Liver (tissue), 9 donors: Measurements from ENCODE around the gene LMOD1. TPM values are rescaled to one million over a fixed set of nuclear protein-coding genes. Genes with fewer than 3 reads are reported as not detected.

Experiments used
- DNase-seq: peaks from one replicate; pipeline ENCODE4 v3.0.0-alpha.2; 2017; ENCODE audit warnings: low spot score
- H3K27ac ChIP-seq, 2 donors: one replicate each; pipeline ENCODE4 v1.7.0; 2013; ENCODE audit warnings: inconsistent platforms in 2 of 2, low read length in 2 of 2, control low read depth in 1 of 2, low read depth in 1 of 2, mild to moderate bottlenecking in 1 of 2
- H3K27me3 ChIP-seq, 4 donors: one replicate each; pipeline versions ENCODE4 v1.6.1 to v1.7.0; 2013; ENCODE audit warnings: low read length in 3 of 4, inconsistent platforms in 1 of 4, mild to moderate bottlenecking in 1 of 4, moderate library complexity in 1 of 4; ENCODE audit not compliant: control insufficient read depth in 4 of 4, insufficient read depth in 4 of 4
- H3K36me3 ChIP-seq, 4 donors: one replicate each; pipeline versions ENCODE4 v1.6.1 to v1.7.0; 2013; ENCODE audit warnings: low read length in 3 of 4, mild to moderate bottlenecking in 3 of 4, low read depth in 1 of 4, moderate library complexity in 1 of 4; ENCODE audit not compliant: control insufficient read depth in 4 of 4, insufficient read depth in 3 of 4
- H3K4me1 ChIP-seq, 4 donors: one replicate each; pipeline versions ENCODE4 v1.6.1 to v1.7.0; 2013; ENCODE audit warnings: low read length in 3 of 4, mild to moderate bottlenecking in 3 of 4, moderate library complexity in 1 of 4; ENCODE audit not compliant: control insufficient read depth in 4 of 4, insufficient read depth in 4 of 4
- H3K4me3 ChIP-seq, 3 donors: one replicate each; pipeline versions ENCODE4 v1.6.1 to v1.7.0; 2013; ENCODE audit warnings: low read length in 3 of 3, control low read depth in 1 of 3, low read depth in 1 of 3, mild to moderate bottlenecking in 1 of 3
- H3K9ac ChIP-seq, 2 donors: one replicate each; pipeline ENCODE4 v1.7.0; 2013; ENCODE audit warnings: low read length in 2 of 2, mild to moderate bottlenecking in 2 of 2, moderate library complexity in 2 of 2, control low read depth in 1 of 2, low read depth in 1 of 2
- H3K9me3 ChIP-seq, 4 donors: one replicate each; pipeline versions ENCODE4 v1.6.1 to v1.7.0; 2013; ENCODE audit warnings: low read length in 3 of 4; ENCODE audit not compliant: control insufficient read depth in 4 of 4
- EGR1 ChIP-seq, 2 donors: IDR thresholded peaks; 2 replicates each; pipeline ENCODE4 v1.6.1; 2016 to 2018; ENCODE audit warnings: antibody characterized with exemption in 2 of 2, low read depth in 2 of 2
- FOXA1 ChIP-seq: IDR thresholded peaks from 2 replicates; pipeline ENCODE4 v1.6.1; 2016; ENCODE audit warnings: antibody characterized with exemption
- FOXA2 ChIP-seq: IDR thresholded peaks from 2 replicates; pipeline ENCODE4 v1.6.1; 2016; ENCODE audit warnings: antibody characterized with exemption
- GABPA ChIP-seq, 2 donors: IDR thresholded peaks in 1 of 2; conservative IDR thresholded peaks in 1 of 2; 2 replicates each; pipeline ENCODE4 v1.6.1; 2016; ENCODE audit warnings: antibody characterized with exemption in 2 of 2, mild to moderate bottlenecking in 1 of 2, moderate library complexity in 1 of 2
- HNF4A ChIP-seq, 2 donors: conservative IDR thresholded peaks; 2 replicates each; pipeline ENCODE4 v1.6.1; 2016; ENCODE audit warnings: antibody characterized with exemption in 2 of 2, mild to moderate bottlenecking in 2 of 2
- HNF4G ChIP-seq: IDR thresholded peaks from 2 replicates; pipeline ENCODE4 v1.6.1; 2016; ENCODE audit warnings: antibody characterized with exemption
- JUND ChIP-seq, 2 donors: IDR thresholded peaks; 2 replicates each; pipeline ENCODE4 v1.6.1; 2016; ENCODE audit warnings: antibody characterized with exemption in 2 of 2
- NR2F2 ChIP-seq: IDR thresholded peaks from 2 replicates; pipeline ENCODE4 v1.6.1; 2016; ENCODE audit warnings: antibody characterized with exemption
- RAD21 ChIP-seq, 2 donors: IDR thresholded peaks; 2 replicates each; pipeline ENCODE4 v1.6.1; 2016; ENCODE audit warnings: antibody characterized with exemption in 2 of 2, mild to moderate bottlenecking in 2 of 2
- RXRA ChIP-seq, 2 donors: IDR thresholded peaks; 2 replicates each; pipeline ENCODE4 v1.6.1; 2017 to 2018; ENCODE audit warnings: antibody characterized with exemption in 2 of 2, mild to moderate bottlenecking in 1 of 2
- SP1 ChIP-seq: IDR thresholded peaks from 2 replicates; pipeline ENCODE4 v1.6.1; 2018; ENCODE audit warnings: antibody characterized with exemption, mild to moderate bottlenecking
- TAF1 ChIP-seq: conservative IDR thresholded peaks from 2 replicates; pipeline ENCODE4 v1.6.1; 2016; ENCODE audit warnings: antibody characterized with exemption, mild to moderate bottlenecking
- YY1 ChIP-seq: IDR thresholded peaks from 2 replicates; pipeline ENCODE4 v1.6.1; 2016; ENCODE audit warnings: antibody characterized with exemption, mild to moderate bottlenecking
- WGBS: extraction: QIAGEN DNeasy Blood & Tissue Kit; methylation state at CpG from one replicate; pipeline ENCODE4 v1.1.7; 2013; 5-methylcytosine and 5-hydroxymethylcytosine counted together
- polyA plus RNA-seq, 2 donors: library from polyadenylated mRNA; stranded (reverse) in 1 of 2; unstranded in 1 of 2; fragments of 200-250 nt in 1 of 2; fragments of >200 nt in 1 of 2; fragmentation: Nextera tagmentation in 1 of 2; extraction: Ambion mirVana in 1 of 2; gene quantifications; one replicate each; pipeline versions ENCODE4 v1.2.1 to v1.2.3, GENCODE V29; 2013 to 2015
- total RNA-seq, 2 donors: library from RNA; depleted of rRNA; stranded (reverse); fragments of >200 nt; gene quantifications; one replicate each; pipeline ENCODE4 v1.2.3, GENCODE V29; 2014
- TF ChIP-seq, protein P1 (sequence below): IDR thresholded peaks from 2 replicates; pipeline ENCODE4 v1.6.1; 2016; ENCODE audit warnings: antibody characterized with exemption, mild to moderate bottlenecking
- TF ChIP-seq, protein P2 (sequence below): IDR thresholded peaks from 2 replicates; pipeline ENCODE4 v1.6.1; 2016; ENCODE audit warnings: antibody characterized with exemption
- TF ChIP-seq, protein P3 (sequence below): IDR thresholded peaks from 2 replicates; pipeline ENCODE4 v1.6.1; 2016; ENCODE audit warnings: antibody characterized with exemption
- TF ChIP-seq, protein P4 (sequence below): IDR thresholded peaks from 2 replicates; pipeline ENCODE4 v1.6.1; 2016; ENCODE audit warnings: antibody characterized with exemption
- TF ChIP-seq, protein P5 (sequence below): fragments of 150-350 bp; IDR thresholded peaks from 2 replicates; pipeline ENCODE4 v1.5.1; 2017; ENCODE audit warnings: improper control_type of control experiment, low read depth, low read length; ENCODE audit not compliant: missing input control
- donor health status: healthy.
- donor health status: healthy.
- donor health status: healthy.
- donor health status: healthy.
- donor health status: healthy.

Gene LMOD1
- total and polyA plus RNA-seq, 4 donors = 0.14 to 4.4 (median 2.2) TPM

DNA sequence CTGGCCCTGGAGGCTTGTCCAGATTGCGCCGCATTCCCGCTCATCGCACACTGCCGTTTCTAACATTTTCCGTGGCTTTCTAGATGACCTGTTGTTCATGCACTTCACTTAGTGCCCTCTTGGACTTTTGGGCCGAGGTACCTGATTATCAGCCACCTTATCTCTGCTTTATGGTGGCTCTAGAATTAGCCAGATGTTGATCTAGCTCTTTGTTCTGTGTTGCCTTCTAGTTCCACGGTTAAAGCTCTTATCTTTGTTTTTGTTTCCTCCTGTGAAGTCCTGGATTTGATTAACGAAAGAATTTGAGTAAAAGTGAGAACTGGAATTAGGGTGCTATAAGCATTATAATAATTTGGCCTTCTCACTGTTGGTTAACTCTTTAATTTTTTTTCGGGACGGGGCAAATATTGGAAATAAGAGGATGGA lies 37.0 kb upstream of the LMOD1 start:
- WGBS = 7% methylated on average over 11 of the region's 11 CpGs
- H3K36me3 ChIP-seq = no peaks in the 10 kb centered on the region
- peak overlapping the region; percentile 40 to 93 (median 79) for H3K4me3 ChIP-seq
- H3K9me3 ChIP-seq = no peaks in the 10 kb centered on the region
- TF ChIP-seq JUND (IDR thresholded peaks at IDR 0.05) (peak in 1 of 2 donors; percentile 16), SP1 (peak; percentile 25), RAD21 (IDR thresholded peaks at IDR 0.05) (no peak), FOXA1 (no peak), RXRA (IDR thresholded peaks at IDR 0.05) (peak; percentile 54 to 86), GABPA (IDR thresholded peaks at IDR 0.05 in 1 of 2, conservative IDR thresholded peaks at IDR 0.05 in 1 of 2) (peak in 1 of 2 donors; percentile 33), TAF1 (no peak), NR2F2 (peak; percentile 35), HNF4A (conservative IDR thresholded peaks at IDR 0.05) (peak; percentile 77 to 95), FOXA2 (no peak), HNF4G (no peak), EGR1 (IDR thresholded peaks at IDR 0.05; ENCODE audit: low read depth in 2 of 2) (no peak), YY1 (peak; percentile 90)
- TF ChIP-seq, protein P1, sequence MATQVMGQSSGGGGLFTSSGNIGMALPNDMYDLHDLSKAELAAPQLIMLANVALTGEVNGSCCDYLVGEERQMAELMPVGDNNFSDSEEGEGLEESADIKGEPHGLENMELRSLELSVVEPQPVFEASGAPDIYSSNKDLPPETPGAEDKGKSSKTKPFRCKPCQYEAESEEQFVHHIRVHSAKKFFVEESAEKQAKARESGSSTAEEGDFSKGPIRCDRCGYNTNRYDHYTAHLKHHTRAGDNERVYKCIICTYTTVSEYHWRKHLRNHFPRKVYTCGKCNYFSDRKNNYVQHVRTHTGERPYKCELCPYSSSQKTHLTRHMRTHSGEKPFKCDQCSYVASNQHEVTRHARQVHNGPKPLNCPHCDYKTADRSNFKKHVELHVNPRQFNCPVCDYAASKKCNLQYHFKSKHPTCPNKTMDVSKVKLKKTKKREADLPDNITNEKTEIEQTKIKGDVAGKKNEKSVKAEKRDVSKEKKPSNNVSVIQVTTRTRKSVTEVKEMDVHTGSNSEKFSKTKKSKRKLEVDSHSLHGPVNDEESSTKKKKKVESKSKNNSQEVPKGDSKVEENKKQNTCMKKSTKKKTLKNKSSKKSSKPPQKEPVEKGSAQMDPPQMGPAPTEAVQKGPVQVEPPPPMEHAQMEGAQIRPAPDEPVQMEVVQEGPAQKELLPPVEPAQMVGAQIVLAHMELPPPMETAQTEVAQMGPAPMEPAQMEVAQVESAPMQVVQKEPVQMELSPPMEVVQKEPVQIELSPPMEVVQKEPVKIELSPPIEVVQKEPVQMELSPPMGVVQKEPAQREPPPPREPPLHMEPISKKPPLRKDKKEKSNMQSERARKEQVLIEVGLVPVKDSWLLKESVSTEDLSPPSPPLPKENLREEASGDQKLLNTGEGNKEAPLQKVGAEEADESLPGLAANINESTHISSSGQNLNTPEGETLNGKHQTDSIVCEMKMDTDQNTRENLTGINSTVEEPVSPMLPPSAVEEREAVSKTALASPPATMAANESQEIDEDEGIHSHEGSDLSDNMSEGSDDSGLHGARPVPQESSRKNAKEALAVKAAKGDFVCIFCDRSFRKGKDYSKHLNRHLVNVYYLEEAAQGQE = peak; percentile 81
- TF ChIP-seq, protein P2, sequence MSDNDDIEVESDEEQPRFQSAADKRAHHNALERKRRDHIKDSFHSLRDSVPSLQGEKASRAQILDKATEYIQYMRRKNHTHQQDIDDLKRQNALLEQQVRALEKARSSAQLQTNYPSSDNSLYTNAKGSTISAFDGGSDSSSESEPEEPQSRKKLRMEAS = peak; percentile 64
- TF ChIP-seq, protein P3, sequence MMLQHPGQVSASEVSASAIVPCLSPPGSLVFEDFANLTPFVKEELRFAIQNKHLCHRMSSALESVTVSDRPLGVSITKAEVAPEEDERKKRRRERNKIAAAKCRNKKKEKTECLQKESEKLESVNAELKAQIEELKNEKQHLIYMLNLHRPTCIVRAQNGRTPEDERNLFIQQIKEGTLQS = no peak
- TF ChIP-seq, protein P4, sequence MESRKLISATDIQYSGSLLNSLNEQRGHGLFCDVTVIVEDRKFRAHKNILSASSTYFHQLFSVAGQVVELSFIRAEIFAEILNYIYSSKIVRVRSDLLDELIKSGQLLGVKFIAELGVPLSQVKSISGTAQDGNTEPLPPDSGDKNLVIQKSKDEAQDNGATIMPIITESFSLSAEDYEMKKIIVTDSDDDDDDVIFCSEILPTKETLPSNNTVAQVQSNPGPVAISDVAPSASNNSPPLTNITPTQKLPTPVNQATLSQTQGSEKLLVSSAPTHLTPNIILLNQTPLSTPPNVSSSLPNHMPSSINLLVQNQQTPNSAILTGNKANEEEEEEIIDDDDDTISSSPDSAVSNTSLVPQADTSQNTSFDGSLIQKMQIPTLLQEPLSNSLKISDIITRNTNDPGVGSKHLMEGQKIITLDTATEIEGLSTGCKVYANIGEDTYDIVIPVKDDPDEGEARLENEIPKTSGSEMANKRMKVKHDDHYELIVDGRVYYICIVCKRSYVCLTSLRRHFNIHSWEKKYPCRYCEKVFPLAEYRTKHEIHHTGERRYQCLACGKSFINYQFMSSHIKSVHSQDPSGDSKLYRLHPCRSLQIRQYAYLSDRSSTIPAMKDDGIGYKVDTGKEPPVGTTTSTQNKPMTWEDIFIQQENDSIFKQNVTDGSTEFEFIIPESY = no peak
- TF ChIP-seq, protein P5, sequence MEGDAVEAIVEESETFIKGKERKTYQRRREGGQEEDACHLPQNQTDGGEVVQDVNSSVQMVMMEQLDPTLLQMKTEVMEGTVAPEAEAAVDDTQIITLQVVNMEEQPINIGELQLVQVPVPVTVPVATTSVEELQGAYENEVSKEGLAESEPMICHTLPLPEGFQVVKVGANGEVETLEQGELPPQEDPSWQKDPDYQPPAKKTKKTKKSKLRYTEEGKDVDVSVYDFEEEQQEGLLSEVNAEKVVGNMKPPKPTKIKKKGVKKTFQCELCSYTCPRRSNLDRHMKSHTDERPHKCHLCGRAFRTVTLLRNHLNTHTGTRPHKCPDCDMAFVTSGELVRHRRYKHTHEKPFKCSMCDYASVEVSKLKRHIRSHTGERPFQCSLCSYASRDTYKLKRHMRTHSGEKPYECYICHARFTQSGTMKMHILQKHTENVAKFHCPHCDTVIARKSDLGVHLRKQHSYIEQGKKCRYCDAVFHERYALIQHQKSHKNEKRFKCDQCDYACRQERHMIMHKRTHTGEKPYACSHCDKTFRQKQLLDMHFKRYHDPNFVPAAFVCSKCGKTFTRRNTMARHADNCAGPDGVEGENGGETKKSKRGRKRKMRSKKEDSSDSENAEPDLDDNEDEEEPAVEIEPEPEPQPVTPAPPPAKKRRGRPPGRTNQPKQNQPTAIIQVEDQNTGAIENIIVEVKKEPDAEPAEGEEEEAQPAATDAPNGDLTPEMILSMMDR = no peak
- H3K9ac ChIP-seq = peak overlapping the region in 1 of 2 donors; percentile 48
- peaks cover 6 to 21% (median 13%) of the 10 kb centered on the region in 4 donors for H3K4me1 ChIP-seq
- H3K27ac ChIP-seq = peak overlapping the region; percentile 73 to 89
- no peak for DNase-seq
- H3K27me3 ChIP-seq = no peaks in the 10 kb centered on the region
